A172 (cell line): ENCODE results near the gene TWF2. TPM values are rescaled to one million over a fixed set of nuclear protein-coding genes. Genes with fewer than 3 reads are reported as not detected.

Source experiments
- DNase-seq: peaks from one replicate; pipeline ENCODE4 v3.0.0-alpha.2; 2015; ENCODE audit warnings: low spot score
- total RNA-seq: library from RNA; depleted of rRNA; stranded (reverse); fragments of >200 nt; shearing (Covaris generic); gene quantifications from 2 replicates; pipeline ENCODE4 v1.2.3, GENCODE V29; 2014

TWF2 gene
- total RNA-seq, 1 experiment from 2014 or later = 94.6 TPM

- no peak for DNase-seq
Measured at GRCh38 chr3:52202384-52203077, 36.4 kb downstream of the TWF2 start.

GRCh38 chr3:52200981-52201679 is 37.8 kb downstream of the TWF2 start:
- DNase-seq = no peak

DNA sequence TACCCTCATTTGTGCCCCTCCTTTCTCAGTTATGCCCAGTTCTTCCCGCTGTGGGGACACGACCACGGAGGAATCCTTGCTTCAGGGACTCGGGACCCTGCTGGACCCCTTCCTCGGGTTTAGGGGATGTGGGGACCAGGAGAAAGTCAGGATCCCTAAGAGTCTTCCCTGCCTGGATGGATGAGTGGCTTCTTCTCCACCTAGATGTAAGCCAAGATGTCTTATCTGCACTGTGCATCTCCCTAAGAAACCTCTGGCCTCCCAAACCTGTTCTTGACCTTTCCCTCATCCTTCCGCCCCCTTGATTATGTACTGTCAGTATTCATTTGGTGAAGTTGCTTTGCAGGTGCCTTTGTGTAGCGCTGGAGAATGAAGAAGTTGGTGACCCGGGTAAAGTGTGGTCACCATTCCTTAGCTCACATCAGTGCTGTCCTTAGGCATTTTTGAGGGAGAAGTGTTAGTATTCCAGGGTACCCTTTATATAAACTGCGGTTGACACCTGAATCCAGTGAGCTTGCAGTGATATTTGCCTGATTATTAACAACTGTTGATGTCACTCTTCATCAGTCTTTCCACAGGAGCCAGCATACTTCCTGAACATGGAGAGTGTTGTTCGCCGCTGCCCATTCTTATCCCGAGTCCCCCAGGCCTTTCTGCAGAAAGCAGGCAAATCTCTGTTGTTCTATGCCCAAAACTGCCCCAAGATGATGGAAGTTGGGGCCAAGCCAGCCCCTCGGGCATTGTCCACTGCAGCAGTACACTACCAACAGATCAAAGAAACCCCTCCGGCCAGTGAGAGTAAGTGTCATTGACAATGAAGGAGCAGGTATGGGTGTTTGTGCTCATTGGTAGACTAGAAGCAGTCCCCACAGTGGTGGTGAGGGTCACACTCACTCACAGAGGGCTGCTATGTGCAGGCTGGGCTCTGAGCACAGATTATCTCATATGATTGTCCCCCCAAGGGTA is 40.0 kb downstream of the TWF2 start:
- DNase-seq = no peak

DNA sequence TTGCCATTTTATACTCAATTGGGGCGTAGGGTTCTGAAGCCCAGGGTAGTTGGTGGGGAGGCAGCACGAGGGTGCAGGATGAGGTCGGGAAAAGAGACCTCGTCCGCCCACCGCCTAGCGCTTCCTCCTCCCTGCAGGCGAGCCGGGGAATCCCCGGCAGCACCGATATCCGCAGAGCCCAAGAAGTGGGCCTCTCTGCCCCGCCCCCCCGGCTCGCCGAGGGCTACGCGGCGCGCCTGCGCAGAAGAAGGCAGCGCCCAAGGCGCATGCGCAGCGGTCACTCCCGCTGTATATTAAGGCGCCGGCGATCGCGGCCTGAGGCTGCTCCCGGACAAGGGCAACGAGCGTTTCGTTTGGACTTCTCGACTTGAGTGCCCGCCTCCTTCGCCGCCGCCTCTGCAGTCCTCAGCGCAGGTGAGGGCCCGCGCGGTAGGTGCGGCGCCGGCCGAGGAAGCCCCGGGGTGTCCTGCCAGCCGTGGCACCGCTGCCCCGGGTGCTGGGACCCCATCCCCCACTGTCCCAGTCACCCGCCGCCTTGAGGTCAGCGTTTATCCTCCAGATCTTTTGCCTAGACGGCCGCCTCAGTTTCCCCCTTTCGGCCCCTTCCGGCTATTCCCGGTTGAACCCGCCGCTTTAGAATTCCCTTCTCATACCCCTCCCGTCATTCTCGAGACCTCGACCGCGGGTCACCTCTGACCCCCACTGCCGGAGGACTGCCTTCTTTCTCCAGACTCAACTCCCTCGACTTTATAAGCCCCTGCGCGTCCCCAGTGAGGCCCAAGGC is 40.9 kb downstream of the TWF2 start, which contains the start of gene ALAS1:
Gene ALAS1 (plus strand): TSS at position 319 of the 784 bp plus-strand sequence. CDS start 1,082 bp downstream, outside the sequence.
- peak; percentile 75 for DNase-seq

GRCh38 chr3:52197499-52197841 is 41.5 kb downstream of the TWF2 start:
- DNase-seq = no peak

GRCh38 chr3:52196977-52197376 is 42.0 kb downstream of the TWF2 start:
- no peak for DNase-seq

- peak; percentile 38 for DNase-seq
Measured at GRCh38 chr3:52195823-52196331, 43.1 kb downstream of the TWF2 start.

DNA sequence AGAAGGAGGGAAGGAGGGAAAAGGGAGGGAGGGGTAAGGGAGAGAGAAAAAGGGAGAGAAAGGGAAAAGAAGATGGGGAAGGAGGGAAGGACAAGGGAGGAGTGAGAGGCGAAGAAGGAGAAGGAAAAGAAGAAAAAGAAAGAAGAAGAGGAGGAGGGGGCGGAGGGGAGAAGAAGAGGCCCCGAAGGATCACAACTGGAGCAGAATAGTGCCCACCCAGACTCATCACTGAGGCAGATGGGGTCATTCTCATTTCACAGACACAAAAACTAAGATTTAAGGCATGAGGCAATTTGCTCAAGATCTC is 43.7 kb downstream of the TWF2 start:
- DNase-seq = no peak

- no peak for DNase-seq
Measured at GRCh38 chr3:52194485-52195290, 44.3 kb downstream of the TWF2 start.

GRCh38 chr3:52193065-52193464 is 45.9 kb downstream of the TWF2 start:
- peak; percentile 67 for DNase-seq

DNA sequence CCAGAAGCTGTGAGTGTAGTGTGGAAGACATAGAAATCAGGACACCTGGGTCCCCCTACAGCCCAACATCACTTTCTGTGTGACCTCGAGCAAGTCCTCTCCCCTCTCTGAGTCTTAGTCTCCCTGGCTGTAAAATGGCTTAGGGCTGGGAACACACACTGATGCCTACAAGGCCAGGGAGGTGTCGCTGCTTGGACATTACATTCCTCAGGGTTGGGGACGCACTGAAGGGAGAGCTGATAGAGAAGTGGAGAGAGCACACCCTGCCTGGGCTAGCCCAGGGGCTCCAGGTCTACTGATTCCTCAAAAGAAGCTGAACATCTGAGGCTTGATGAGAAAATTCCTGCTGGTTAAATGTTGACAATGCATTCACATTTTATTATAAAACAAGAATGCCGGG is 47.3 kb downstream of the TWF2 start:
- DNase-seq = no peak

GRCh38 chr3:52190294-52191074 is 48.5 kb downstream of the TWF2 start:
- peak; percentile 87 for DNase-seq

DNA sequence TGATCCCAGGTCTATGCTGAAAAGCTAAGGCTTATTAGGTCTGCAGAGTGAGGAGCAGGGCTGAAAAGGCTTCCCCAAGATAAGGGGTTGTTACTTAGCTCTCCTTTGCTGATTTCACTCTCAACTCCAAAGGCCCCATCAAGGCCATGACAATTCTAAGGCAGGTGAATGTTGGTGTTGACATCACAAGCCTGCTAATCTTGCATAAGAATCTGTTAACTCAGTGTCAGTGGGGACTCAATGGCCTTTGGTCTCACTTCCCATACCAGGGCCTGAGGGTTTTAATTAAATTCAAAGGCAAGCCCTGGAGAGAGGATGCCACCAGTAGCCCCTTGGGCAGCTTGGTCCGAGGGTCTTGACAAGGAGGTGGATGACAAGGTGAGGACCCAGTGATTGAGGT is 50.4 kb downstream of the TWF2 start:
- no peak for DNase-seq

GRCh38 chr3:52186729-52187128 is 52.2 kb downstream of the TWF2 start:
- no peak for DNase-seq

DNA sequence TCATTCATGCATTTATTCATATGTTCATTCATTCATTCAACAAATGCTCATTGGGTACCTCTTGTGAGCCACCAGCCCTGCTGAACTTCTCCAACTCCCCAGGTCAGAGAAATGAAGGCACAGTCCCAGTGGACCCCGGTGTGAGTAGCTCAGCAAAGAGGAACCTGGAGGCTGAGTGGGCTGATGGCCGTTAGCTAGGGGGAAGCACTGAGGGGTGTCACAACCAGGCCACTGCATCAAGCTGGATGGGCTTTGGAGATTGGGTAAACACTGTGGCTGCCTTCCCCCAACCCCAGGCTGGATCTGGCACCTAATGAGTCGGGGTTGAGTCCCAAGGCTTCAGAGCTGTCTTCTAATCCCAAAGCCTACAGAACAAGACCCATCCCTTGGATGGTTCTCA is 53.1 kb downstream of the TWF2 start:
- DNase-seq = no peak

DNA sequence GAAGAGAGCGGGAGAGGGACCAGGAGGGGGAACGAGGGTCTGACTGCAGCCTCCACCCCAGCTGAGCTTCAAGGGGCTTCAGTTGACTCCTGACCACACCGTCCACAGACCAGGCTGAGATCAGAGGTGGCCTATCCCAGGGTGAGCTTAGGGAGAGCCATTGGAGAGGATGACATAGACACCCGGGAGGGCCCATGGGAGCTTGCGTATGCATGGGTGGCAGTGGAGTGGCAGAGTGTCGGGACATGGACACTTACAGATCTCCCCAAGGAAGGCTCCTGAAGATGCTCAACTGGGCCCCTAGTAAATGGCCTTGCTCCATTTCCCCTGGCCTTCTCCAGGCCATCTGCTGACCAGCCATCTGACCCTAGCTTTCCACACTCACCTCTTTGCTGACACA is 53.6 kb downstream of the TWF2 start:
- no peak for DNase-seq

DNA sequence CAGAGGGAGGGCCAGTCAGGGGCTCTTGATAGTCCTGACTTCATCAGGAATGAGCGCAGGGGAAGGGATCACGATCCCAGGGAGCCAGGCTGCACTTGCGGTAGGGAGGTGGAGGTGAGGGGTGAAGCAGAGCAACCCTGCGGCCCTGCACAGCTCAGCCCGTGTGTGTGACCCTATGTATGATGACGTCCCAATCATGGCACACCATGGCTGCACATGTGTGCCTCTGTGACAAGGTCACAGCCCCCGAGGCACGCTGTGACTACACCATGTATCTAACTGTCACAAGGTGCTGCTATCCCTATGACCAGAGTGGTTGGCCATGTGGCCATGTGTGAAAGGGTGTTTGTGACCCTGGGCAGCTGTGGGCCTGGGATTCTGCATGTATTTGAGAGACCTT is 54.3 kb downstream of the TWF2 start:
- DNase-seq = no peak

- no peak for DNase-seq
Measured at GRCh38 chr3:52183786-52184445, 55.0 kb downstream of the TWF2 start.

DNA sequence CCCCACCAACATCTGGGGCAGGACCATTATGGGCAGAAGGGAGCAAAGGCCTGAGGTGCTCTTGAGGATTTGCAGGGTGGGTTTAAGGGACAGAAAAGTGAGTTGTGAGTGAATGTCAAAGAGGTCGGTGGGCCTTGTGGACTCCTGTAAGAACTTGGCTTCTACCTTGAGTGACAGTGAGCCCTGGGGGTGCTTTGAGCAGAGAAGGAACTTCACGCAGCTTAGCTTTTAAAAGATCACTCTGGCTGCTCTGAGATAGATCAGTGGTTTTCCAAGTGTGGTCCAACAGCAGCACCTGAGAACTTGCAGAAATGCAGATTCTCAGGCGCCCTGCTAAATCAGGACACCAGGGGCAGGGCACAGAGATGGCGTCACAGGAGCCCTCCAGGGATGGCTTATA is 56.3 kb downstream of the TWF2 start:
- DNase-seq = no peak
